Measurements from ENCODE around the gene CTBP2.

CTBP2 gene

DNA sequence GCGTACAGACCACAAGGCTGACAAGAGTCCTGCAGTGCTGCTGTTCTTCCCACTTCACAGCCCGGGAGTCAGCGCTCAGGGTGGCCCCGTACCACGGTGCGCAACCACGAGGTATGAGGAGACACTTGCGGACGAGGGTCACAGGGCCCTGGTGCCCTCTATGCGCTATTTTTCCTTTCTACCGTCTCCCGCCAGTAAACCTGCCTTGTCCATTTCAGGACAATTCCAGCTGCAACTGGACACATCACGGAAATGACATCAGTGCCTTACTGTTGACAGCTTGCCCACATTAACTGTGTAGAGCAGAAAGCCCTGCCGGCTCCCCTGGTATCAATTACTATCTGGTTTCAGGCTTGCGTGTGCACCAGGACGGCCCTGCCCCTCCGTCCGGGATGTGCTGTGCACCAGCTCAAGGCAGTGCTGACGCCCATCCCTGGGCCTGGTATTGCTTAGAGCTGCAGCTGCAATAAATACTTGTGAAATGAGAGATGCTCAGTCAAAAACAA, 153.4 kb downstream of the CTBP2 start:
- TF ChIP-seq, protein P1, sequence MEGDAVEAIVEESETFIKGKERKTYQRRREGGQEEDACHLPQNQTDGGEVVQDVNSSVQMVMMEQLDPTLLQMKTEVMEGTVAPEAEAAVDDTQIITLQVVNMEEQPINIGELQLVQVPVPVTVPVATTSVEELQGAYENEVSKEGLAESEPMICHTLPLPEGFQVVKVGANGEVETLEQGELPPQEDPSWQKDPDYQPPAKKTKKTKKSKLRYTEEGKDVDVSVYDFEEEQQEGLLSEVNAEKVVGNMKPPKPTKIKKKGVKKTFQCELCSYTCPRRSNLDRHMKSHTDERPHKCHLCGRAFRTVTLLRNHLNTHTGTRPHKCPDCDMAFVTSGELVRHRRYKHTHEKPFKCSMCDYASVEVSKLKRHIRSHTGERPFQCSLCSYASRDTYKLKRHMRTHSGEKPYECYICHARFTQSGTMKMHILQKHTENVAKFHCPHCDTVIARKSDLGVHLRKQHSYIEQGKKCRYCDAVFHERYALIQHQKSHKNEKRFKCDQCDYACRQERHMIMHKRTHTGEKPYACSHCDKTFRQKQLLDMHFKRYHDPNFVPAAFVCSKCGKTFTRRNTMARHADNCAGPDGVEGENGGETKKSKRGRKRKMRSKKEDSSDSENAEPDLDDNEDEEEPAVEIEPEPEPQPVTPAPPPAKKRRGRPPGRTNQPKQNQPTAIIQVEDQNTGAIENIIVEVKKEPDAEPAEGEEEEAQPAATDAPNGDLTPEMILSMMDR (IDR thresholded peaks at IDR 0.05; ENCODE audit: borderline replicate concordance, insufficient read depth, low read depth, low read length) = no peak
- H3K4me3 ChIP-seq (ENCODE audit: low read depth, low read length) = no peak overlapping the region

DNA sequence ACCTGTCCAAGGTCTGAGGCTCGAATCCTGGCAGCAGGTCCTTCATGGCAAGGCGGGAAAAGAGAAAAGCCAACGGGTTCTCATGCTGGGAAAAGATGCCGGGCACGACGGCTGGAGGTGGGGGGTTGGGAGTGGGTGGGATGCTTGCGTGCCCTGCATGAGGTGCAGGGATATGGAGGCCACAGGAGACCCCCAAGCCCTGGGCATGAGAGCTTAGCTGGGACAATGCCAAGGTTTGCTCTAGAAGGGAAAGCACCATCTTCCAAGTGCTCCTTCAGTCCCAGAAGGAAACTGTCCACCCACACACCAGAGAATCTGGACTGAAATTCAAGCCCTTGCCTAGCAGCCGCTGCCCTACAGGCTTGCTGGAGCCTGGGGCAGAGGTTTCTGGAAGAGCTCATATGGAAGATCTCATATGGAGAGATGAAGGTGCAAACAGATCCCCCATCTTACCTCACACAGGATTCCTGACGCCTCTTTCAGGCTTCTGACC, 154.1 kb downstream of the CTBP2 start:
- TF ChIP-seq, protein P1 (IDR thresholded peaks at IDR 0.05; ENCODE audit: borderline replicate concordance, insufficient read depth, low read depth, low read length) = no peak
- H3K4me3 ChIP-seq (ENCODE audit: low read depth, low read length) = no peak overlapping the region

DNA sequence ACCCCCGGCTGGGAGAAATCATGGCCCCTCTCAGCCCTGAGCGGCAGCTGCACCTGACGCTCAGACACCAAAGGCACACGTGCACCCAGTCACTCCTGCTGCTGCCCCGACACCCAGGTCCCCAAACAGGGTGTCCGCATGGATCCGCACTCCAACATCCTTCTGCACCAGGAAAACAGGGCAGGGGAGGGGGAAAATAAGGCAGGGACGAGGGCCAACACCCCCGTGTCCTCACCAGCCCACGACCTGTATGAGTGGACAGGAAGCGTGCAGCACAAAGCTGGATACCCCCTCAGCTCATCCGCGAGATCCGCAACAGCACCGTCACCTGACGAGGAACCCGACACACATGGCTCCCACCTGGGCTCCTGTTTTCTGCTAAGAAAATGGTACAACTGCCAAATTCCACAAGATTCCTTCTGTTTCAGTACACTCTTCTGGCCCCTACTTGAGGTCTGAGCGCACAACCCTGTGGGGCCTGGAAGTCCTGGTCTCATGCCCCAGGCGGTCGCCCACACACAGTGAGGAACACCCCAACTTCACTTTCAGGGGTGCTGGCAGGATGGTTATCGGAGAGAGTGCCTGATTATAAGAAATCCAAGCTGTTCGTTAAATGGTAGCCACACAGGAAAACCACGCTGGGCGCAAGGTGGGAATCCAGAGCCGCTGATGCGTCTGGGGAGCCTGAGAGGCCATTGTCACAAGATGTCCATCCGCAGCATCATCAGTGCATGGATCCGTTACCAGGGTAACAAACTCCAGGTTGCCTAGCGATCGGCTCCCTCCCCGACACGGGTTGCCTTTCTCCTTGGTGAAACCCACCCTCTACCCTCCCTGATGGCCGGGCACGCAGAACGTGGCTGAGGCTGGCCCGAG, 154.8 kb downstream of the CTBP2 start:
- no peak overlapping the region for H3K4me3 ChIP-seq (ENCODE audit: low read depth, low read length)
- TF ChIP-seq, protein P1 (IDR thresholded peaks at IDR 0.05; ENCODE audit: borderline replicate concordance, insufficient read depth, low read depth, low read length) = no peak

DNA sequence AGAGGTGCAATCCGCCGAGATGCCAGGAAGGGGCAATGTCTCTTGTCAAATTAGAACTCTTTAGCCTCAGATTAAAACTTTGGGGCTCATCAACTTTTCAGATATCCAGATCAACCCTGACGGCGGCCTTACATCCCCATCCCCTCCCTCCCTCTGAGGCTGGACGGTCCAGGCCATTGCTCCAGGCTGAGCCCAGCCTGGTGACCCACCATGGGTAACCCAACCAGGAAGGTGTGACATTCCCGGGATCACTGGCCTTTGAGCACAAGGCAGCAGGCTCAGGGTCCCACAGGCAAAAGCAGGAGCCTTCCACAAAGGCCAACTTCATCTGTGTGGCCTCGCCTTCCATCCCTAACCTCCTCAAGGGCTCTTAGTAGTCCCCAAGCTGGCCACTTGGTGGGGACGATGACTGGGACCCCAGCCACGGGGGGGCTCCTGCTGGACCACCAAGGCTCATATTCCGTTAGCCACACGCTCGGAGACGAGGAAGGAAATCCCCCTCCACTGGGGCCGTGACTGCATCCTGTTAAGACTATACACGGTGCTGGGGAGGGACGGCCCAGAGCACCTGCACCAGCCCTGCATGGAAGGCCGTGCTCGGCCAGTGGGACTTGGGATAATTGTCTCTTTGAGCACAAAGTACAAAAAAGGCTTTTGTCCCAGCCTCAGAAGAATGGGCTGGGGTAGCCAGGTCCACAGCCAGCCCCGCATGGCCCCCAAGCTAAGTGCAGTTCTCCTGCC, 155.6 kb downstream of the CTBP2 start:
- TF ChIP-seq, protein P1 (IDR thresholded peaks at IDR 0.05; ENCODE audit: borderline replicate concordance, insufficient read depth, low read depth, low read length) = no peak
- H3K4me3 ChIP-seq (ENCODE audit: low read depth, low read length) = no peak overlapping the region

DNA sequence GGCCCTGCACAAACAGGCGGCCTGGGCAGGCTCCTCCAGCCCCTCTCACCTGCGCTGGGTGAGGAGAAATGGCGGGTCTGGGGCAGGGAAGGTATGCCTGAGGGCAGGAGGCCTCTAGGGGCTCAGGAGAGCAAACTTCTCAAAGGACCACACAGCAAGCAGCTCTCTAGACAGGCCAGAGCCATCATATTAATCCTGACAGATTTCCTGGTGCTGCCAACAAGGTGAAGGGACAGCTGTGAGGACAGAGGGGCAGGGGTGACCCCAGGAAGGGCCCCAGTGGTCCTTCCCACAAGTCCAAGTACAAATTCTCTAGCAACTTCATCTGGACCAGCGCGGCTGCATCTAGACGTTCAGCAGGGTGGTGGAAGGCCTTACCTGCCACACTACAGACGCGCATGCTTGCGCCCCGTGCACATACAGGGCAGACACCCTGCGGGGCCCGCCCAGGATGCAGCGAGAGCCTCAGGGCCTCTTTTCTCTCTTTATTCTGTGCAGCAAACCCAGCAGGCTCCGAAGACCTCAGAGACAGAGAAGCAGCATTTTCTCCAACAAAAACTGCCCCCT, 156.4 kb downstream of the CTBP2 start:
- TF ChIP-seq, protein P1 (IDR thresholded peaks at IDR 0.05; ENCODE audit: borderline replicate concordance, insufficient read depth, low read depth, low read length) = no peak
- H3K4me3 ChIP-seq (ENCODE audit: low read depth, low read length) = no peak overlapping the region

DNA sequence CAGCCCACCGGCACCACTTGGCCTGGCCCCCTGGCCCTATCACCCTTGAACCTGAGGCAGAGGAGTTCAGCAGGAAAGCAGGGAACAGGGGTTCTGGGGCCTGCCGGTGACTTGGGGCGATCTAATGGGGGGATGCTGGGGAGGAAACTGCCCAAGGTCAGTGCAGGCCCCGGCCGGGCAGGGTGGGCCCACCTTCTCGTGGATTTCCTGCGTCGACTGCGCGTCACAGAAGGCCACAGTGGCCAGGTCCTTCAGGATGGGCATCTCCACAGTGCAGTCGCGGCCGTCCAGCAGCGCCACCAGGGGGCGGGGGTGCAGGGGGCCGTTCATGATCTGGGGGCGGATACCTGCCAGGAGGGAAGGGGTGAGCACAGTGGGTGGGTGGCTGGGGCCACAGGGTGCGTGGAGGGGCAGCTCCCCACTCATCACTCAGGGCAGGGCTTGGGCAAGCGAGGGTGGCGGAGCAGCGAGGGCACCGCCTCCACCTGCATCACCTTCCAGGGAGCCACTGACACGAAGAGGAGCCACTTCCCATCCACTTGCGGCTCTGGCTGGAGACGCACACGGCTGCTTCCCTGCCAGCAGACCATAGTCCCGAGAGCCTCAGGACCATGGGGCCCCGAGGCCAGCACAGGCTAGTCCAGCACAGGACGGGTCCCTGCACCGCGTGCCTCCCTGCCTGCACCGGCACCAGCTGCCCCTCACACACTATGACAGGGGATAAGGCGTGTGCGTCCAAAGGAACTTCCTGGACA, 157.0 kb downstream of the CTBP2 start:
- TF ChIP-seq, protein P1 (IDR thresholded peaks at IDR 0.05; ENCODE audit: borderline replicate concordance, insufficient read depth, low read depth, low read length) = peak; percentile 11; the same call in 1 of the 2 replicates
- no peak overlapping the region for H3K4me3 ChIP-seq (ENCODE audit: low read depth, low read length)

Measured in GM12875 (cell line).